Thyroid gland (tissue), 4 donors: Measurements from ENCODE around the gene HYDIN. TPM values are rescaled to one million over a fixed set of nuclear protein-coding genes. Genes with fewer than 3 reads are reported as not detected.

ENCODE experiments used
- DNase-seq, 2 donors: peaks; one replicate each; pipeline ENCODE4 v3.0.0-alpha.2; 2019
- H3K27ac ChIP-seq, 3 donors: fragments of 200-600 bp; sonication (generic); 1 replicate in 2 of 3; 2 replicates in 1 of 3; pipeline ENCODE4 v1.5.1; 2016 to 2019; ENCODE audit warnings: mild to moderate bottlenecking in 1 of 3, moderate library complexity in 1 of 3
- H3K27me3 ChIP-seq: fragments of 200-600 bp; sonication (generic); one replicate; pipeline ENCODE4 v1.5.1; 2019
- H3K36me3 ChIP-seq, 2 donors: fragments of 200-600 bp; sonication (generic); one replicate each; pipeline ENCODE4 v1.5.1; 2016 to 2019
- H3K4me1 ChIP-seq, 2 donors: fragments of 200-600 bp; sonication (generic); one replicate each; pipeline ENCODE4 v1.5.1; 2017 to 2019
- H3K4me3 ChIP-seq, 3 donors: fragments of 200-600 bp; sonication (generic); replicated peaks in 1 of 3; 1 replicate in 2 of 3; 2 replicates in 1 of 3; pipeline ENCODE4 v1.5.1; 2016; ENCODE audit warnings: mild to moderate bottlenecking in 1 of 3
- H3K9me3 ChIP-seq: fragments of 200-600 bp; sonication (generic); one replicate; pipeline ENCODE4 v1.5.1; 2017
- CTCF ChIP-seq, 6 experiments: fragments of 200-600 bp in 3 of 6; fragments of 450-650 bp in 3 of 6; sonication (generic) in 3 of 6; IDR thresholded peaks; one replicate each; pipeline ENCODE4 v1.5.1; 2016 to 2019; ENCODE audit warnings: antibody characterized with exemption in 6 of 6, mild to moderate bottlenecking in 2 of 6, inconsistent platforms in 1 of 6, moderate library complexity in 1 of 6
- POLR2A ChIP-seq, 2 donors: fragments of 450-650 bp; IDR thresholded peaks; one replicate each; pipeline ENCODE4 v1.6.1; 2017; ENCODE audit warnings: antibody characterized with exemption in 2 of 2, mild to moderate bottlenecking in 2 of 2, moderate library complexity in 1 of 2
- WGBS, 2 donors: methylation state at CpG; one replicate each; pipeline ENCODE4 v1.1.5; 2017; 5-methylcytosine and 5-hydroxymethylcytosine counted together
- intact Hi-C: fragments of 100-400 bp; cut with DNase I; formaldehyde crosslinking; loops from one replicate; pipeline ENCODE4 v1.15.1; 2023
- total RNA-seq, 4 donors: library from RNA; depleted of rRNA; stranded (reverse); fragments of >200 nt; gene quantifications; one replicate each; pipeline ENCODE4 v1.2.3, GENCODE V29; 2016

Gene HYDIN
- total RNA-seq, 4 donors from 2014 or later: 10.1 to 26.3 (median 21.3) TPM

- no peak for DNase-seq
- 78 to 88% methylated on average over 1 of the region's 1 CpG for WGBS, 2 donors
- H3K4me3 ChIP-seq: no peak overlapping the region
- no peaks in the 10 kb centered on the region for H3K4me1 ChIP-seq
- H3K27me3 ChIP-seq: no peaks in the 10 kb centered on the region
- no peaks in the 10 kb centered on the region for H3K9me3 ChIP-seq
- peaks cover 56 to 64% of the 10 kb centered on the region in 2 donors for H3K36me3 ChIP-seq
- no peak for TF ChIP-seq CTCF (IDR thresholded peaks at IDR 0.05)
- TF ChIP-seq POLR2A (IDR thresholded peaks at IDR 0.05): no peak
- no peak overlapping the region for H3K27ac ChIP-seq
- intact Hi-C loops: loop anchor here (10.0 kb wide), 1 partner anchor 255 kb away; the partner anchor contains the start of genes COG4 and SF3B3
Measured at GRCh38 chr16:70779361-70779760, 451.2 kb downstream of the HYDIN start.

GRCh38 chr16:70778901-70779309 is 451.6 kb downstream of the HYDIN start:
- Histone ChIP-seq H3K27me3 (no peaks in the 10 kb centered on the region), H3K36me3 (peaks cover 51 to 63% of the 10 kb centered on the region in 2 donors), H3K9me3 (no peaks in the 10 kb centered on the region), H3K27ac (no peak overlapping the region), H3K4me1 (no peaks in the 10 kb centered on the region), H3K4me3 (no peak overlapping the region)
- TF ChIP-seq CTCF (IDR thresholded peaks at IDR 0.05) (no peak), POLR2A (IDR thresholded peaks at IDR 0.05) (no peak)
- 55 to 59% methylated on average over 8 of the region's 8 CpGs for WGBS, 2 donors
- DNase-seq: peak; percentile 31 to 45
- intact Hi-C loops: loop anchor here (10.0 kb wide), 1 partner anchor 254 kb away; the partner anchor contains the start of genes COG4 and SF3B3

GRCh38 chr16:70777973-70778406 is 452.5 kb downstream of the HYDIN start:
- 85 to 87% methylated on average over 8 of the region's 8 CpGs for WGBS, 2 donors
- peaks cover 42 to 56% of the 10 kb centered on the region in 2 donors for H3K36me3 ChIP-seq
- intact Hi-C loops: loop anchor here (10.0 kb wide), 1 partner anchor 253 kb away; the partner anchor contains the start of genes COG4 and SF3B3

GRCh38 chr16:70777496-70777895 is 453.0 kb downstream of the HYDIN start:
- no peaks in the 10 kb centered on the region for H3K27me3 ChIP-seq
- no peaks in the 10 kb centered on the region for H3K9me3 ChIP-seq
- TF ChIP-seq CTCF (IDR thresholded peaks at IDR 0.05) (peak in 1 of 6 experiments; percentile 8), POLR2A (IDR thresholded peaks at IDR 0.05) (no peak)
- H3K4me3 ChIP-seq: no peak overlapping the region
- DNase-seq: no peak
- intact Hi-C loops: loop anchor here (10.0 kb wide), 1 partner anchor 253 kb away; the partner anchor contains the start of genes COG4 and SF3B3
- H3K27ac ChIP-seq: no peak overlapping the region
- no peaks in the 10 kb centered on the region for H3K4me1 ChIP-seq
- WGBS, 2 donors: 93% methylated on average over 9 of the region's 9 CpGs
- H3K36me3 ChIP-seq: peaks cover 37 to 51% of the 10 kb centered on the region in 2 donors

More at GRCh38 chr16:70777973-70778406, 452.5 kb downstream of the HYDIN start:
- Histone ChIP-seq H3K4me1 (no peaks in the 10 kb centered on the region), H3K9me3 (no peaks in the 10 kb centered on the region), H3K4me3 (no peak overlapping the region), H3K27me3 (no peaks in the 10 kb centered on the region), H3K27ac (no peak overlapping the region)
- no peak for TF ChIP-seq CTCF (IDR thresholded peaks at IDR 0.05)
- no peak for TF ChIP-seq POLR2A (IDR thresholded peaks at IDR 0.05)
- DNase-seq: no peak

GRCh38 chr16:70775399-70775798 is 455.1 kb downstream of the HYDIN start:
- Histone ChIP-seq H3K4me3 (no peak overlapping the region), H3K27me3 (no peaks in the 10 kb centered on the region), H3K4me1 (no peaks in the 10 kb centered on the region), H3K27ac (no peak overlapping the region), H3K36me3 (peaks cover 16 to 30% of the 10 kb centered on the region in 2 donors), H3K9me3 (no peaks in the 10 kb centered on the region)
- no peak for TF ChIP-seq POLR2A (IDR thresholded peaks at IDR 0.05)
- no peak for TF ChIP-seq CTCF (IDR thresholded peaks at IDR 0.05)
- intact Hi-C loops: loop anchor here (10.0 kb wide), 1 partner anchor 251 kb away; the partner anchor contains the start of genes COG4 and SF3B3
- DNase-seq: no peak
- 92 to 96% methylated on average over 4 of the region's 4 CpGs for WGBS, 2 donors
